ENCODE results near the gene CSTF2T.

CSTF2T gene

GRCh38 chr10:51724038-51724437, 24.6 kb upstream of the CSTF2T start:
- DNase-seq, result no peak
- Histone ChIP-seq H3K9ac (ENCODE audit: low read length) (no peak overlapping the region), H3K36me3 (ENCODE audit: control insufficient read depth in 1 of 2, insufficient read depth in 2 of 2, low read depth in 1 of 2, low read length in 2 of 2) (no peaks in the 10 kb centered on the region), H3K27ac (ENCODE audit: low read length, poor library complexity, severe bottlenecking) (no peak overlapping the region), H2AK5ac (ENCODE audit: low read length, severe bottlenecking) (no peak overlapping the region), H3K4me1 (ENCODE audit: control insufficient read depth, insufficient read depth, low read depth, low read length) (no peaks in the 10 kb centered on the region), H3K4me3 (ENCODE audit: insufficient read depth in 1 of 2, low read depth in 1 of 2, low read length in 2 of 2) (no peak overlapping the region), H4K8ac (ENCODE audit: low read length) (no peak overlapping the region), H3K4me2 (ENCODE audit: low read length, poor library complexity, severe bottlenecking) (no peak overlapping the region), H2BK5ac (ENCODE audit: low read depth, low read length, poor library complexity, severe bottlenecking) (no peak overlapping the region), H4K91ac (ENCODE audit: low read length) (no peak overlapping the region), H3K79me1 (replicated peaks; ENCODE audit: low read length, poor library complexity, severe bottlenecking) (no peaks in the 10 kb centered on the region), H3K18ac (ENCODE audit: low read depth in 1 of 2, low read length in 2 of 2) (no peak overlapping the region), H2BK12ac (ENCODE audit: low read length in 2 of 2) (no peak overlapping the region), H3K4ac (ENCODE audit: low read depth in 1 of 2, low read length in 2 of 2) (no peak overlapping the region), H3K9me3 (ENCODE audit: control insufficient read depth, low read length) (no peaks in the 10 kb centered on the region), H2AFZ (ENCODE audit: low read depth, low read length) (no peak overlapping the region), H3K23ac (ENCODE audit: low read length in 2 of 2) (no peak overlapping the region), H2BK15ac (ENCODE audit: low read depth, poor library complexity, severe bottlenecking) (no peak overlapping the region), H2BK120ac (ENCODE audit: low read depth, low read length) (no peak overlapping the region), H3K14ac (ENCODE audit: low read length in 2 of 2) (no peak overlapping the region), H3K27me3 (ENCODE audit: control insufficient read depth in 1 of 2, insufficient read depth in 1 of 2, low read length in 2 of 2) (no peaks in the 10 kb centered on the region)
- WGBS, result no CpG with 5 or more reads among the region's 1 CpG

GRCh38 chr10:51718804-51719291, 19.5 kb upstream of the CSTF2T start:
- Histone ChIP-seq H3K27me3 (ENCODE audit: control insufficient read depth in 1 of 2, insufficient read depth in 1 of 2, low read length in 2 of 2) (no peaks in the 10 kb centered on the region), H4K8ac (ENCODE audit: low read length) (no peak overlapping the region), H3K9me3 (ENCODE audit: control insufficient read depth, low read length) (no peaks in the 10 kb centered on the region), H2BK15ac (ENCODE audit: low read depth, poor library complexity, severe bottlenecking) (no peak overlapping the region), H3K14ac (ENCODE audit: low read length in 2 of 2) (no peak overlapping the region), H2BK120ac (ENCODE audit: low read depth, low read length) (no peak overlapping the region), H3K4ac (ENCODE audit: low read depth in 1 of 2, low read length in 2 of 2) (no peak overlapping the region), H3K18ac (ENCODE audit: low read depth in 1 of 2, low read length in 2 of 2) (no peak overlapping the region), H3K79me1 (replicated peaks; ENCODE audit: low read length, poor library complexity, severe bottlenecking) (no peaks in the 10 kb centered on the region), H2BK12ac (ENCODE audit: low read length in 2 of 2) (no peak overlapping the region), H2BK5ac (ENCODE audit: low read depth, low read length, poor library complexity, severe bottlenecking) (no peak overlapping the region), H3K4me1 (ENCODE audit: control insufficient read depth, insufficient read depth, low read depth, low read length) (no peaks in the 10 kb centered on the region), H3K9ac (ENCODE audit: low read length) (no peak overlapping the region), H3K27ac (ENCODE audit: low read length, poor library complexity, severe bottlenecking) (no peak overlapping the region), H2AFZ (ENCODE audit: low read depth, low read length) (no peak overlapping the region), H2AK5ac (ENCODE audit: low read length, severe bottlenecking) (no peak overlapping the region), H4K91ac (ENCODE audit: low read length) (no peak overlapping the region), H3K4me3 (ENCODE audit: insufficient read depth in 1 of 2, low read depth in 1 of 2, low read length in 2 of 2) (no peak overlapping the region), H3K36me3 (ENCODE audit: control insufficient read depth in 1 of 2, insufficient read depth in 2 of 2, low read depth in 1 of 2, low read length in 2 of 2) (no peaks in the 10 kb centered on the region), H3K4me2 (ENCODE audit: low read length, poor library complexity, severe bottlenecking) (no peak overlapping the region), H3K23ac (ENCODE audit: low read length in 2 of 2) (no peak overlapping the region)
- peak; percentile 67 for DNase-seq

GRCh38 chr10:51716981-51717380, 17.6 kb upstream of the CSTF2T start:
- H3K27ac ChIP-seq (ENCODE audit: low read length, poor library complexity, severe bottlenecking), result no peak overlapping the region
- H3K9me3 ChIP-seq (ENCODE audit: control insufficient read depth, low read length), result no peaks in the 10 kb centered on the region
- H3K4me1 ChIP-seq (ENCODE audit: control insufficient read depth, insufficient read depth, low read depth, low read length), result no peaks in the 10 kb centered on the region
- no peak for DNase-seq
- H3K79me1 ChIP-seq (replicated peaks; ENCODE audit: low read length, poor library complexity, severe bottlenecking), result no peaks in the 10 kb centered on the region
- no peak overlapping the region for H4K8ac ChIP-seq (ENCODE audit: low read length)
- no peak overlapping the region for H2BK12ac ChIP-seq (ENCODE audit: low read length in 2 of 2)
- no peak overlapping the region for H3K18ac ChIP-seq (ENCODE audit: low read depth in 1 of 2, low read length in 2 of 2)
- H2AFZ ChIP-seq (ENCODE audit: low read depth, low read length), result no peak overlapping the region
- H2BK120ac ChIP-seq (ENCODE audit: low read depth, low read length), result no peak overlapping the region
- H4K91ac ChIP-seq (ENCODE audit: low read length), result no peak overlapping the region
- no peak overlapping the region for H2AK5ac ChIP-seq (ENCODE audit: low read length, severe bottlenecking)
- H3K27me3 ChIP-seq (ENCODE audit: control insufficient read depth in 1 of 2, insufficient read depth in 1 of 2, low read length in 2 of 2), result no peaks in the 10 kb centered on the region
- no peak overlapping the region for H3K4ac ChIP-seq (ENCODE audit: low read depth in 1 of 2, low read length in 2 of 2)
- H2BK5ac ChIP-seq (ENCODE audit: low read depth, low read length, poor library complexity, severe bottlenecking), result no peak overlapping the region
- 83% methylated on average over 4 of the region's 4 CpGs for WGBS
- no peak overlapping the region for H3K4me2 ChIP-seq (ENCODE audit: low read length, poor library complexity, severe bottlenecking)
- no peak overlapping the region for H3K9ac ChIP-seq (ENCODE audit: low read length)
- no peak overlapping the region for H3K14ac ChIP-seq (ENCODE audit: low read length in 2 of 2)
- H3K23ac ChIP-seq (ENCODE audit: low read length in 2 of 2), result no peak overlapping the region
- no peaks in the 10 kb centered on the region for H3K36me3 ChIP-seq (ENCODE audit: control insufficient read depth in 1 of 2, insufficient read depth in 2 of 2, low read depth in 1 of 2, low read length in 2 of 2)
- H3K4me3 ChIP-seq (ENCODE audit: insufficient read depth in 1 of 2, low read depth in 1 of 2, low read length in 2 of 2), result no peak overlapping the region
- H2BK15ac ChIP-seq (ENCODE audit: low read depth, poor library complexity, severe bottlenecking), result no peak overlapping the region

- no peak overlapping the region for H3K4ac ChIP-seq (ENCODE audit: low read depth in 1 of 2, low read length in 2 of 2)
- H3K18ac ChIP-seq (ENCODE audit: low read depth in 1 of 2, low read length in 2 of 2), result no peak overlapping the region
- H3K9me3 ChIP-seq (ENCODE audit: control insufficient read depth, low read length), result no peaks in the 10 kb centered on the region
- no peaks in the 10 kb centered on the region for H3K27me3 ChIP-seq (ENCODE audit: control insufficient read depth in 1 of 2, insufficient read depth in 1 of 2, low read length in 2 of 2)
- no peak overlapping the region for H3K4me2 ChIP-seq (ENCODE audit: low read length, poor library complexity, severe bottlenecking)
- H4K8ac ChIP-seq (ENCODE audit: low read length), result no peak overlapping the region
- H3K36me3 ChIP-seq (ENCODE audit: control insufficient read depth in 1 of 2, insufficient read depth in 2 of 2, low read depth in 1 of 2, low read length in 2 of 2), result no peaks in the 10 kb centered on the region
- H3K23ac ChIP-seq (ENCODE audit: low read length in 2 of 2), result no peak overlapping the region
- no peak overlapping the region for H2BK12ac ChIP-seq (ENCODE audit: low read length in 2 of 2)
- no peak overlapping the region for H2BK15ac ChIP-seq (ENCODE audit: low read depth, poor library complexity, severe bottlenecking)
- no peak overlapping the region for H3K27ac ChIP-seq (ENCODE audit: low read length, poor library complexity, severe bottlenecking)
- no peak for DNase-seq
- no peaks in the 10 kb centered on the region for H3K4me1 ChIP-seq (ENCODE audit: control insufficient read depth, insufficient read depth, low read depth, low read length)
- no peak overlapping the region for H3K9ac ChIP-seq (ENCODE audit: low read length)
- no peak overlapping the region for H3K14ac ChIP-seq (ENCODE audit: low read length in 2 of 2)
- no peak overlapping the region for H2AK5ac ChIP-seq (ENCODE audit: low read length, severe bottlenecking)
- H2BK120ac ChIP-seq (ENCODE audit: low read depth, low read length), result no peak overlapping the region
- no peak overlapping the region for H3K4me3 ChIP-seq (ENCODE audit: insufficient read depth in 1 of 2, low read depth in 1 of 2, low read length in 2 of 2)
- no peak overlapping the region for H2AFZ ChIP-seq (ENCODE audit: low read depth, low read length)
- 67% methylated on average over 1 of the region's 1 CpG for WGBS
- no peak overlapping the region for H2BK5ac ChIP-seq (ENCODE audit: low read depth, low read length, poor library complexity, severe bottlenecking)
- H4K91ac ChIP-seq (ENCODE audit: low read length), result no peak overlapping the region
- no peaks in the 10 kb centered on the region for H3K79me1 ChIP-seq (replicated peaks; ENCODE audit: low read length, poor library complexity, severe bottlenecking)
Observed at GRCh38 chr10:51711519-51711891, 12.1 kb upstream of the CSTF2T start.
